ENCODE results near the gene REV1. TPM values are rescaled to one million over a fixed set of nuclear protein-coding genes. Genes with fewer than 3 reads are reported as not detected.

Gene REV1
- total and polyA plus RNA-seq, 9 of the 15 experiments (the other 6 are each of a cell fraction or from before 2014, with no cell fraction given), result 12.8 to 54.4 (median 29.6) TPM

GRCh38 chr2:99430614-99431291 lies 59.1 kb downstream of the REV1 start:
- Histone ChIP-seq H3K36me3 (ENCODE audit: control insufficient read depth, insufficient read depth, low read length) (peaks cover 80% of the 10 kb centered on the region), H2AFZ (ENCODE audit: low read depth, low read length) (no peak overlapping the region), H3K27me3 (ENCODE audit: control insufficient read depth in 2 of 2, insufficient read depth in 2 of 2, low read length in 2 of 2) (no peaks in the 10 kb centered on the region), H3K27ac (ENCODE audit: extremely low read depth, low read depth, low read length) (no peak overlapping the region), H3K4me3 (no peak overlapping the region), H3K9me3 (replicated peaks; ENCODE audit: control insufficient read depth, insufficient read depth, low read depth, low read length) (no peaks in the 10 kb centered on the region), H3K4me1 (replicated peaks in 1 of 2; ENCODE audit: control insufficient read depth in 2 of 2, insufficient read depth in 2 of 2, low read length in 2 of 2) (no peaks in the 10 kb centered on the region), H3K4me2 (ENCODE audit: insufficient read depth, low read length) (no peak overlapping the region), H3K79me2 (ENCODE audit: control insufficient read depth, insufficient read depth, low read length) (peaks cover 4% of the 10 kb centered on the region; the same call in 1 of the 3 replicates), H3K9ac (ENCODE audit: insufficient read depth in 1 of 2, low read depth in 2 of 2, low read length in 2 of 2) (no peak overlapping the region), H3K9me1 (ENCODE audit: control insufficient read depth, insufficient read depth, low read length) (no peaks in the 10 kb centered on the region), H4K20me1 (replicated peaks; ENCODE audit: control insufficient read depth, insufficient read depth, low read length) (no peaks in the 10 kb centered on the region)
- FAIRE-seq (no peak), ATAC-seq (no peak), DNase-seq (ENCODE audit: extremely low read depth in 1 of 4, low spot score in 3 of 4) (no peak)
- POLR2A ChIA-PET, result interaction anchor here (0.7 to 1.2 kb wide), 2 partner anchors 16 to 17 kb away, joined by 3 to 5 read pairs; no protein-coding TSS in a partner anchor
- CTCF ChIA-PET (ENCODE audit: low intra/inter-chr PET ratio), result no interaction called here
- no TSS peak for BruUV-seq (replicated peaks)
- WGBS (ENCODE audit: insufficient coverage, low coverage, missing lambda C conversion rate), result 89% methylated on average over 4 of the region's 4 CpGs
- intact Hi-C loops (cut with micrococcal nuclease) (no loop called here), in situ Hi-C loops (cut with MboI) (no loop called here)
- TF ChIP-seq ZSCAN29 (IDR thresholded peaks at IDR 0.05) (no peak), ZNF253 (CRISPR knock-in tag; conservative IDR thresholded peaks at IDR 0.05) (no peak), STAT5A (IDR thresholded peaks at IDR 0.05; ENCODE audit: borderline replicate concordance, low read length) (no peak), PHTF2 (CRISPR knock-in tag; IDR thresholded peaks at IDR 0.05) (no peak), HDAC2 (IDR thresholded peaks at IDR 0.05) (no peak), TAF9B (IDR thresholded peaks at IDR 0.05; ENCODE audit: partially characterized antibody) (no peak), ZNF41 (CRISPR knock-in tag; conservative IDR thresholded peaks at IDR 0.05) (no peak), KLF13 (tag; IDR thresholded peaks at IDR 0.05; ENCODE audit: borderline replicate concordance, low read depth) (no peak), E2F3 (CRISPR knock-in tag; IDR thresholded peaks at IDR 0.05) (no peak), TGIF2 (CRISPR knock-in tag; IDR thresholded peaks at IDR 0.05) (no peak), SMAD1 (IDR thresholded peaks at IDR 0.05; ENCODE audit: low read depth, low read length, partially characterized antibody) (no peak), ZBTB5 (IDR thresholded peaks at IDR 0.05) (no peak), VEZF1 (CRISPR knock-in tag; IDR thresholded peaks at IDR 0.05) (no peak), TFAM (CRISPR knock-in tag; conservative IDR thresholded peaks at IDR 0.05) (no peak)
- TF ChIP-seq, protein P1, sequence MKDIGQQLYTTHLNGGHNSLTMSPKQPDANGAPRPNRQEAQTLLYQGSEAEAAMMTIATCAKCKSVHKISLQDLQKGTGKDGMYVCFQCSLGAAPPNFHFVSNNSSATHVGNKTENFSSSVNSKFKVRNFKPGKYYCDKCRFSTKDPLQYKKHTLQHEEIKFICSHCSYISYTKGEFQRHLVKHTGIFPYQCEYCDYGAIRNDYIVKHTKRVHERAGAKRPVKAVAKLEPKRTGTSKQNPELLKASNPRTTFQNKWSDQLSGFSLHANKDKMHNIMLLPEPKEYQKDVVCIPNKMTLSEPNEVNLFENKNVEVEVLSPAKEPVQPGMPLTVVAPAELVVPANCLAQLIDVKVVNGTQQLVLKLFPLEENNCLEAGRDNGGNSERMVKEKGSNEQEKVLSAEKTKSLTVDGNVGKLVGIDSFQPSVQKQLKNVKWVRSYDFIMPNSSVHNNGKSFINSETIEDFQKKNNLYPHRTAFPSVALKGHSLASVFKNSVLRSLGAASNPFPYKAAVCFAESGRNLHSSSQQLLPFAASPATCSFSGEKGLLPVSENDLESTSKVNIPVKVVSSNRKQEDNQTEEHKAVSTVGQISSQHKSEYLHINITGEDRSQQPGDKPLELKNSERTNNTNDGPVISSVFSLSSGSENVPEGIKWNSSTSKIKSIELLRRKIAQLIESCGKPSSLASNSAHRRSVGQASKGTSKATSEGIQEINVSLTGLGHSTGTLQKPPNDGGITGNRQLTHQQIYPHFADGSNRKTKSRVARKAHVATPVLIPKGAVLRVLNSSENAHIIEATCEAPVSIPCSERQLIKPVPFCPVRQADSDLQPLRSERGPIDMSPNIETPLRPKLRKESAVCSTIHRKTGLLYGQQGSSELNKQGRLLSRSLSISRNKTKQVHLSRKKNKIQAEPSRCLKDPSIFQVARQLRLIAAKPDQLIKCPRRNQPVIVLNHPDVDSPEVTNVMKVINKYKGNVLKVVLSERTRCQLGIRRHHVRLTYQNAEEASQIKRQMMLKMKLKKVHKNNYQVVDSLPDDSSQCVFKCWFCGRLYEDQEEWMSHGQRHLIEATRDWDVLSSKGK (CRISPR knock-in tag; IDR thresholded peaks at IDR 0.05), result no peak
